Activated effector memory CD4-positive, alpha-beta T cell treated with anti-CD3 and anti-CD28 coated beads, Interleukin-2, amount 50 U/mL, for 16 hours (primary cell): ENCODE results near the gene PRKAG2.
"Not testable (repeated sequence)": the region's sequence is repeated elsewhere in the genome, so short reads cannot be mapped to it uniquely, and the experiment has no call there.

Experiments used
- DNase-seq: peaks from one replicate; pipeline ENCODE4 v3.0.0-alpha.2; 2020

PRKAG2 gene

DNA sequence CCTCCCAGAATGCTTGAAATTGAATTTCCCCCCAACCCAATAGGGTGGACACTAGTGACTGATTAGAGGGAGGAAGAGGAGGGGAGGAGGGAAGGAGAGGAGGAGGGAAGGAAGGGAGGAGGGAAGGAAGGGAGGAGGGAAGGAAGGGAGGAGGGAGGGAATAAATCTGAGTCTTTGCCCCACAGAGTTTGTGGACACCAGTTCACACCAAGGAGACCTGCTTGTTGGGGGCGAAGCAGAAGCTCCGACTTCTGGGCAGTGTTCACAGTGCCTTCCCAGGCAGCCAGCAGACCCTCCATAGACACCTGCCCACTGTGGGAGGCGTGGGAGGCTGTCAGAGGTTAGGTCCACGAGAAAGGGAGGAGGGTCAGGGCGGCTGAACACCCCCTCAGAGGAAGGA is 44.8 kb downstream of the PRKAG2 start:
- DNase-seq, result no peak

DNA sequence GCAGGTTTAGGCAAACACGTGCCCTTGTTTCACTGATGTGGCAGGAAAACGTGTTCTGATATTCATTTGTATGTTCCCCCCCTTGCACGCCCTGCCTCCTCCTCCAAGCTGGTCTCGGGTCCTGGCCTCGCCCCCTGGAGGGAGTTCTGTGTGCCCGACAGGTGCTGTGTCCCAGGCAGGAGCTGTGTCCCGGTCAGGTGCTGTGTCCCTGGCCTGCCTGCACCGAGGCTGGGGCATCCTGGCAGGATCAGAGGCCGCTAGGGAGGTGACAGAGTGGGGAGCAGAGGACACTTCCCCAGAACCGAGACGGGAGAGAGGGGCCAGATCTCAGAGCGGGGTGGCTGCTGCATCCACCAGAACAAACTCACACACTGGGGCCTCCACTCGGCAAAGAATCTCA is 45.3 kb downstream of the PRKAG2 start:
- DNase-seq, result no peak

DNA sequence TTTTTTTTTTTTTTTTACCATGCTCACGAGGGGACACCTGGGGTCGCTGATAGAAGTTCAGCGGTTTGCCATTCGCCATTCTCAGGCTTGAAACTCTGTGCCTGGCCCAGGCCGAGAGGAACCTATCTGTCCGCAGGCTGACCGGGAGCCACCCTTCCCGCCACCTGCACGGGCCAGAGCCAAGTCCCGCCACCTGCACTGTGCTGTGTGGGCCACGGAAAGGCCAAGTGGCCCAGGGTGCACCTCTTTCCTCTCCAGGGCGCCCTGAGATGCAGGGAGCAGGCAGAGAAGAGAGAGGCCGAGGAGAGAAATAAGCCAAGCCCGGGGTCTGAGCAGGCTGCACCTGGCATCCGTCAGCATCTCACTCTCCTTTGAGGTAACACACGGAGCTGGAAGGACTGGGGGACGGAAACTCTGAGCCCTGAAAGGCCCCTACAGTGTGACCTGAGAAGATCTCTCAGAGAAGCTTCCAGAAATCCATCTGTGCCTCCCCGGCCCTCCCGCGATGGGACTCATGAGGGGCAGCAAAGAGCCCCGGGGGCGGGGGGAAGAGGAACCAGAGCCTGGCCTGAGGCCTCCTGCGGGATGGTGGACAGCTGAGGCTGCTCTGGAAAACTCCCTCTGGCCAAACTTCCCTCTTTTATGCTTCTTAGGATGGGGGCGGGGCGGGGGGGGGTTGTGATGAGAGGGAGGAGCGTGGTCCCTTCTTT is 46.6 kb downstream of the PRKAG2 start:
- no peak for DNase-seq

DNA sequence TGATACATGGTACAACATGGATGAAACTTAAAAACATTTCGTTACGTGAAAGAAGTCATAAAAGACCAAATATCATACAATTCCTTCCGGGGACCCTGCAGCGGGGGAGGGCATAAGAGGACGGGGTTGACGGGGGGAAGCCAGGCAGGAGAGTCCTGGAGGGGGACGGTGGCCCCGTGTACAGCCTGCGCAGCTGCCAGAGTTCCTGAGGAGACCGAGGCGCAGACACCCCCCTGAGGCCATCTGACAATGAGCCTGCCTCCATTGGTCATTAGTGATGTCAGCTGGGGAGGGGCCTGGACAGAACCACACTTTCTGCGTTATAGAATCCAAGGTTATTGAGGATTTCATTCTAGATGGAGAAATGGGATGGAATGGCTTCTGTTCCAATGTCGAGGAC is 47.2 kb downstream of the PRKAG2 start:
- DNase-seq, result no peak

DNA sequence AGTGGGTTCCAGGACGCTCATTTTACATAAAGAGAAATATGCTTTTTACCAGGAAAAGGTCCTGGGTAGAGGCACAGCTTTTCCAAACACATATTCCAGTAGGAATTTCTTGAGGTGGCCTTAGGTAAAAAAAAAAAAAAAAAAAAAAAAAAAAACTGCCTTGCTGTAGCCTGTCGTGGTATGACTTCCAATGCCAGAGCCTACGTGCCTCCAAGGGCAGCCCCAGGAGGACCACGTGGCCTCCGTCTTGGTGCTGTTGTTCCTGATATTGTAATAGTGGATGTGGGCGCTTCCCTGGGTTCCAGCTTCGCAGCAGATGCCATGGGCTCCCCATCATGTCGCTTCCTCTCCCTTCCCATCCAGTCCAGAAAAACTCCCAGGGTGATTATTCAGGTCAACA is 49.3 kb downstream of the PRKAG2 start:
- DNase-seq, result no peak

DNA sequence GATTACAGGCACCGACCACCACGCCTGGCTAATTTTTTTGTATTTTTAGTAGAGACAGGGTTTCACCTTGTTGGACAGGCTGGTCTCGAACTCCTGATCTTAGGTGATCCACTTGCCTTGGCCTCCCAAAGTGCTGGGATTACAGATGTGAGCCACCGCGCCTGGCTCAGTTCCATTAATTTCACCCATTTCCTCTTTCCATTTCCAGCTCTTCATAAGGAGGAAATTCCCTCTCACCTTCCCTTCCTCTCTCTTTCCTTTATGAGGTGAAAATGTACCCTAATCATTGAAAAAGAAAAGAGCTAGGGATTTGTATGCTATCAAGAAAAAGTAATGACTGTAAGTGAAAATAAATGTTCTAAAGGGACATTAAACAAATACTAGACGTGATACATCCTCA is 50.6 kb downstream of the PRKAG2 start:
- DNase-seq, result not testable (repeated sequence)

DNA sequence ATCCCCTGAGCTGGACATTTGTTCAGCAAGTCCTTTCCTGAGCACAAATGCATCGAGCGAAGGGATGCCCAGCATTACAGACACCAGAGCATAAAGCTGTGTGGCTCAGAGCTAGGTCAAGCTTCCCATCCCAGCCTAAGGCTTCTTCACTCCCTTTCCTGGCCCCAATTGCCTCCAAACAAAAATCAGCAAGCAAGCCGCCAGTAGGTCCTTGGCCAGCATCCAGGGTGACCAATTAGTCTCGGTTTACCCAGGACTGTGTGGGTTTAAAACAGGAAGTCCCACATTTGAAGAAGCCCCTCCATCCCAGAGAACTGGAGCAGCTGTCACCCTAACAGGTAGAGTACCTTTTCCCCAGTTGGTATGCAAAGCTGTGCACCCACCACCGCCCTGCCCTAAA is 51.2 kb downstream of the PRKAG2 start:
- DNase-seq, result no peak

DNA sequence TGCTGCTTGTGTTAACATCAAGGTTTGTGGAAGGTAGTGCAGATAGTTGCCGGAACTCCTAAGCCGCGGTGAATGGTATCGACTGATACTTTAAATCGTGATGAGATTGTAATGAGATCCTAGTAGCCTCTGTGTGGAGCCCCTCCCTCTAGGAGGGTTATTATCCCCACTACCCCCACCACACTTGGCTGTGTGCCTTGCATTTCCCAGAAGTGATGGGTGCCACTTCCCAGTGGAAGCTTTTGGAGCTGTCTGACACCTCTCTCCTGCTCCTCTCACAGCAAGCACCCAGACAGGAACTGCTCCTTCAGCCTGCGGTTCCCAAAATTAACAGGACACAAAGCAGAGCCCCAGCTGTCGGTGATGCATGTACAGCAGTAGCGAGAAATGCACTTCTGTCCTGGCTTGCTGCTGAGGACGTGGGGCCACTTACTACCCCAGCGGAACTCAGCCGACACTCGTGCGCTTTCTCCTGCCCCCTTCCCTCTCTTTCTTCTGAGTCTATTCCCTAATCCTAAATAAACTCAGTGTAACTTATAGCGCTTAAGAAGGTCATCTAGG is 52.5 kb downstream of the PRKAG2 start:
- no peak for DNase-seq

DNA sequence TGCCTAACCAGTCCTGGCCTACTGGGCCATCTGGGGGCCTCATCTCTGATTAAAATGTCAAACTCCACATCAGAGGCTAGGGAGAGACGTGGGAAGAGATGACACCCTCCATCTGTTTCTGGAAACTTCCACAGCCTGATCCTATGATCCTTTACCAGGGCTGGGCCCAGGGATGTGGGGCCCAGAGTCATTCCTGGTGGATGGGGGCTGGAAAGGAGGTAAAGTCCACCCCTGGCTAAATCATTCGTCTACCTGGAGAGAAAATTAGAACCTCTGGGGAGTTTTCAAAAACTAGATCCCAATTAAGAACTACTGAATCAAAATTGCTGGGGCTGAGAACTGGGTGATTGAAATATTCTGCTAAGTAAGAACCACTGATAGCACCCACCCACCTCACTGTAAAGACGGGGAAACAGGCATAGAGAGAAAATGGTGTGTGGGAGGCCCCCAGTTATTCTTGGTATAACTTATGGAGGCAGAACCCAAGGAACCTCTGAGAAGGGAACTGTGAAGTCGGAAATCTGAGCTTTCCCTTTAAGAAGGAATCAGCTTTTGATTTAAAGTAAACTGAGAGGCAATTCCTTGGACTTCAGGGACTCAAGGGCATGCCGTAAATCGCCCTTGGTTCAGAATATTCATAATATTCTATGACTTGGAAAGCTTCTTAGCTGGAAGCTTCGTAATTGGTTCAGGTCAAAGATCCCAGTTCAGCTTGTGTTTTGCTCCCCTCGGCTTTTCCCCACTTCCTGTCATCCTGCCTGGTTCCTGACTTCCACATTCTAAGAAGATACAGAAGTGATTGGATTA is 53.1 kb downstream of the PRKAG2 start:
- DNase-seq, result no peak

DNA sequence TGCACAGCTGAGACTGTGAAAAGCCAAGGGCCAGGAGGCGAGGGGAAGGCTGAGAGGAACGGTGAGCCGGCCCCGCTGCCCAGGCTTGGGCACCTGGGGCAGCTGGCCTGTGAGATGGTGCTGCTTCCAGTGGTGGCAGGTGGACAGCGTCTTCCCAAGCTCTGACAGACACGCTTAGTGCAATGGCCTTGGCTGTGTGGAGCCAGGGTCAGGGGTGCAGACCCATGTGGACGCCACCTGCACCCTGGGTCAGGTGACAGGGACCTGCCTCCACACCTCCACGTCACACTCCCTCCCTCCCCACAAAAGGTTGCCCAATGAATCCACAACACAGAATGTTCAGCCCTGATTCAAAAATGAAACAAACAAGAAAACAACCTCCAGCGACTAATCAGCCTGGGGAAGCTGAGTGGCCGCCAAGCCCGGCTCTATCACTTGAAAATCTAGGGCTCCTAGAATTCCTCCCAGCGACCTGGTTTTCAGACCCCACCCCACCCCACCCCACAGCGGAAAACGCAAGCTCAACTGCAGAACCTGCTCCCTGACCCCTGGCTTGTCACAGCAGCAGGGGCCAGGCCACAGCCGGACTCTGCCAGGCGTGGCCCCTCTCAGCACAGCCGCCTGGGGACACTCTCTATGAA is 54.3 kb downstream of the PRKAG2 start:
- DNase-seq, result no peak

DNA sequence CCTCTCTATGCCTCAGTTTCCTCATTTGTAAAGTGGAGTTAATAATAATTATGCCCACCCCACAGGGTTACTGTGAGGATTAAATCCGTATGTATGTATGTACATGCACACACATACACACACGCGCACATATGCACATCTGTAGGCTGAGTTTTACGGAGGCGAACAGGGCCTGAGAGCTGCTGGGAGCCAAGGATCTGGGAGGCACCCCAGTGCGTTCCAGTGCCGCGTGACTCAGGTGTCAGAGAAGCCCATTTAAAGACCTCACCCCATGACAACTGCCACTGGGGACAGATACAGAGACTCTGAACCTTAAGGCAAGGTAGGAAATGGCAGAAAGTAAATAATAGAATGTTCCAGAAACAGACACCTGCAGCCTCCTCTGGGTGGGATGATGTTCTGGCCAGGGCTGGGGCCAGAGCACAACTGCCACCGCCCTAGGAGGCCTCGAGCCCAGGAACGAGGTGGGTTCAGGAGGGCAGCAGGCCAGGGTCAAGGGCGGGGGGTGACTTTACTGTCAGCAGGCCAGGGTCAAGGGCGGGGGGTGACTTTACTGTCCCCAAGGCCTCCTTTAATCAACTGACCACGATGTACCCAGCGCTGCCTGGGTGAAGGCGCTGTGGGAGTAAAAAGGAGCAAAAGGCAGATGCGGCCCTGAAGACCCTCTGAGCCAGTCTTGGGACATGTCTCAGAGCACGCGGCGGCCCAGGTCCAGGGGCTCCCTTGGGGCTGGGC is 54.9 kb downstream of the PRKAG2 start:
- DNase-seq, result no peak

DNA sequence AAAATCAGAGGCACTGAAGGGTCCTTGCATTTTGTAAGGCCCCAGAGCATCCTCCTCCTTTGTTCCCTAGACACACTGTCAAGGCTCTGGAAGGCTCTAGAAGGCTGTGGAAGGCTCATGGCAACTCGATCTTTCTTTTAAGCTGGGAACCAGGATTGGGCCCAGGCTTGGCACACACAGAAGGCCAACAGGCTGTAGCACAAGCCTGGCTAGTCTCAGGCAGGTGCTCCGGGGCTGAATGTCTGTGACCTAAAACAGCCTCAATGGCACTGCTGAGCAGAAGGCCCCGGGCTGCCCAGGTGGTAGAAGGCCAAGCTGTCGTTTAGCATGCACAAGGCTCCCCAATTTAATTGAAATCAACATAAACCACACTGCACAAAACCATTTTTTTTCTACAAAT is 55.7 kb downstream of the PRKAG2 start:
- no peak for DNase-seq

DNA sequence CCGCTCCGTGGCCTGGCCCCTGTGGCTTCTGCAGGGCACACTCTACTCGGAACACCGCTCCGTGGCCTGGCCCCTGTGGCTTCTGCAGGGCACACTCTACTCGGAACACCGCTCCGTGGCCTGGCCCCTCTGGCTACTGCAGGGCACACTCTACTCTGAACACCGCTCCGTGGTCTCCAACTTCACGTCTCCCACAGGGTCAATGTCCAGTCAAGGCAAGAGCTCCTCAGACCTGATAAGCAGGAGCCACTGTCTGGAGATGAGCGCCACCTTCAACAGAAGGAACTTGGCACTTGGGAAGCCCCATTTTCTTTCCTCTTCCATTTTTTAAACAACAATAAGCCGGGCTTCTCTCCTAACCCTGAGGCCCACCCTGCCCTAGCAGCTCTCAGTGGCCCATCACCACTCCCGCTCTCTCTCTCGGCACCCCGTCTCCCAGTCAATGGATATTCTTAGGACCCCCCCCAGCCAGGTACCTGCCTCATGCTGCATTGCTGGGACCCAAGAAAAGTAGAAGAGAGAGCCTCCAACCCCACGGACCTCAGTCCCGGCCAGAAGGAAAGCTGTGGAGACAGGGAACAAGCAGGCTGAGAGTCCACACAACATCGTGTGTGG is 56.3 kb downstream of the PRKAG2 start:
- no peak for DNase-seq

DNA sequence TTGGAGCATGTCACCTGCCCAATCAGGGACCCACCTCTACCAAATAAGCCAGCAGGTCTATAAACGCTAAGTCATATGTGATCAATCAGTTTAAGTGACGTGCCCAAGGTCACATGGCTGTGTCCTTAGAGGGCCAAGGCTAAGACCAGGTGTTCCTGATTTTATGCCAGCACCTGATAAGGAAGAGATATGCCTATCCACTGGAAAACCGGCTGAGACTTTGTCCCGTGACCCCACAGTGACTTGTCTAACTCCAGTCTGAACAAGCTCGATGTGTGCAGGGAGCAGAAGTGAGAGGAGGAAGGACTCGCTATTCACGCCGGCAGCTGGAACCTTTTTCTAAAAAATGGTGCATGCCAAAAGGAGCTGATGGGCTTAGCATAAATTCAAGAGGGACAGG is 57.0 kb downstream of the PRKAG2 start:
- no peak for DNase-seq

DNA sequence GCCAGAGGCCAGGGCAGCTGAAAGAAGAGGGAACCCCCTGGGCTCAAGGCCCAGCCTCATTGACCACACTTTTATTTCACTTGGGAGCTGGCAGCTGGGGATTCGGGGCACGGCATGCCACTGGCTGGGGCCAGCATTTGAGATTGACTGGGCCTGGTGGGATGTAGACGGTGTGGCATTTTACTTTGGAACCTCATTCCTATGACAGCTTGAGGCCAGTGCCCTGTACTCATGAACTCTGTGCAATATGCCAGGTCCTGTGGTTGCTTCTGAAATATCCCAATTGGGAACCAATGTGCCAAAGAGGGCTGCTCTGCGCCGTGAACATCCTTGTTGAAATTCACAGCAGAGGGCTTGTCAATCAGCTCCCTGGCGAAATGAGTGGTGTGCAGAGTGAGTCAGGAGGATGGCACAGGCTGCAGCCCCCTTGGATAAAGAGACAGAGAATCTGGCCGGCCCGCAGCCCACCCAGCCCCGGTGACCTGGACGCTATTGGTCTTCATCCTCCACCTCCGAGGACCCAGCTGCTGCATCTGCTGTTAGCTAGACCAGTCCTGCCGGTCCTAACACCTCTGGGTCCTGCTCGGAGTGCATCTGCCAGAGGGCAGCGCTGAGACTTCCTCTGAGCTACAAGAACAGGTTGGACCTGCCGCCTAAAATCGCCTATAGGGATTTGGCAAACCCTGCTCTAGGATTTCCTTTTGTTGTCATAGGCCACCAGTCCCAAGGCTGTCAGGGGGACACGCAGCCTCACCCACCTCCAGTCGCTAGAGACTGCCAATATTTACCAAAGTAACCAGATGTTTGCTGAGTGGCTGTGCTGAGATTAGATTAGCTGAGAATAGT is 58.0 kb downstream of the PRKAG2 start:
- no peak for DNase-seq

DNA sequence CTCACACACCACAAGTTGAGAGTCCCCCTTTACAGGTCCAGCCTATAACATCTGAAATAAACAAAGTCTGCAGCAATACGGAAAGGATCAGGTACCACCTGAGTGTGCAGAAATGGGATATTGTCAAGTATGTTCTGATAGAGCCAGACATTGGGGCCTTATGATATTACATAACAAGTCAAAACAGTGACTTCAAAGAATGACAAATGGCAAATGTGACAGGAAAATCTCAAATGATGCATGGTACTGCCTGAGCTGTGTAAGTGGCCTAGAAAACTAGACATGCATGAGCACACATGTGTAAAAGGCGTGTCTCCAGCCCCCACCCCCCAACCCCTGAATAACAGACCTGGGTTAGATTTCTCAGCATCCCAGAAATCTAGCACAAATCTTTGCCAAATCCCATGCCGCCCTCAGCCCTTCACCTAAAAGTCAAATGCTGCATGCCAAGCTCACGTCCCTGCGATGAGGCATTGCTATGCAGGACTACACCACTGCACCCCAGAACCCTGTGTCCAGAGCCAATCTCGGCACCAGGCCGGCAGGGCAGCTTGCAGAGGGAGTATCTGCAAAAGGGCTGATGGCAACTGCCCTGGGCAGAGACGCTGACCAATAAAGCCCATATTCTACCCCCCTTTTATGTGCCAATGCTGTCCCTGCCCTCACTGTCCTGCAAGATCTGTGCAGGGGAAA is 58.8 kb downstream of the PRKAG2 start:
- no peak for DNase-seq

DNA sequence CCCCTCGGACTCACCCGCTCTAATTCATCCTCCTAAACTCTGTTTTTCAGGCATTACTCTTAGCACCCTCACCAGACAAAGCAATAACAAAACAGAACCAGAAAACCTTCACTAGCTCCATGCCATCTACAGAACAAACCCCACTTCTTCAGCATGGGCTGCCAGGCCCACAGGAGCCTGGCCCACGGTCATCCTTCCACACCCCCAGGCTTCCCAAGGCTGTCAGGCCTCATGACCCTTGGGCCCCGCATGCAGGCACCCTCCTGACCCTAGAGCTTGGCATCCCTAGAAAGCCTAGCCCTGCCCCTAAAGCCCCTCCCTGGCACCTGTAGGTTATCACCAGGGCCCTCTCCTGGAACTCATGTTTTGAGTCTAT is 59.6 kb downstream of the PRKAG2 start:
- no peak for DNase-seq

DNA sequence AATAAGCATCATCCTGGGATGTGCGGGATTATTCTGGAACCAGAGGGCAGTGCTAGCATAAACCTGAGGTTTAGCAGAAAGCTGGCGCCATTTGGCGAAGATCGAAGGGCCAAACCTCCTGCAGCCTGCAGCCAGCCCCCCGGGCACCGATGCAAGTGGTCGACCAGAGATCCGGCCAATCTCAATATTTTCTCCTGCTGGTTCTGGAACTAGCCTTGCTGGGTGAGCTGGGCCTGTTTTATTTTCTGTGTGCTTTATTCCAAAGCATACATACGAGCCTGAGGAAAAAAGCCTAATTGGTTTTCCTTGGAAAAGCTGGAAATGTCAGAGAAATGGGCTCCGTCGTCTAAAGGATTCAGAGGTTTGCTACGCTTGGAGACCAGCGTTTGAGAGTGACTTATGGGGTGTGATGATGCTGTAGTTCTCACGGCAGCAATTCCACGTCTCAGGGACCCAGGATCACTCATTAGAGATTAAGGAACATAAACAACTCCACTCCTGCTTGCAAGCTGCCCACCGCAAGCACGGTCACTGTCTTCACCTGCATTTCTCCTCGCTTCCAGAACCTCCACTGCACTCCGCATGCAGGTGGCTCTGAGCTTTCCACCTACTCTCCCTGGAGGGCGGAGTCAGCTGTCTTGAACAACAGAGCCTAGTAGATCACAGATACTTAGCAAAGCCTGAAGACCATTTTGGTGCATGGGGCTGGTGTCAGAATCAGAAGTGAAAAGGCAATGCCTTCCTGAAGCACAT is 60.2 kb downstream of the PRKAG2 start:
- no peak for DNase-seq

DNA sequence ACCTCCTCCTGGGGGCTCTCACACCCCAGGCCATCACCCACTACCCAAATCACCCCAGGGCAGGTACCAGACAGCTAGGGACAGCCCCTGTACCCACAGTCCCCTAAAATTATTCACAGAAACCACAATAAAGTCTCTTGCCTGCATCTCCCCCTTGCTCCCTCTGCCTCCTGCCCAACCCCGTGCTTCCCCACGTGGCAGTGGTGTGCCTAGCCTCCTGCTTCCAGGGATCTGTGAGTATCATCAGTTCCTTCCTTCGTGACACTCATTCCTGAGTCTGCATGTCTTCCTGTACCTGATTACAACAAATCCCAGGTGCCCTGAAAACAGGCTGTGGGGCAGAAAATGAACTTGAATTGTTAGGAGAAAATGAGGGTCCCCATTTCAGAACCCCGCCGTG is 61.5 kb downstream of the PRKAG2 start:
- DNase-seq, result no peak

DNA sequence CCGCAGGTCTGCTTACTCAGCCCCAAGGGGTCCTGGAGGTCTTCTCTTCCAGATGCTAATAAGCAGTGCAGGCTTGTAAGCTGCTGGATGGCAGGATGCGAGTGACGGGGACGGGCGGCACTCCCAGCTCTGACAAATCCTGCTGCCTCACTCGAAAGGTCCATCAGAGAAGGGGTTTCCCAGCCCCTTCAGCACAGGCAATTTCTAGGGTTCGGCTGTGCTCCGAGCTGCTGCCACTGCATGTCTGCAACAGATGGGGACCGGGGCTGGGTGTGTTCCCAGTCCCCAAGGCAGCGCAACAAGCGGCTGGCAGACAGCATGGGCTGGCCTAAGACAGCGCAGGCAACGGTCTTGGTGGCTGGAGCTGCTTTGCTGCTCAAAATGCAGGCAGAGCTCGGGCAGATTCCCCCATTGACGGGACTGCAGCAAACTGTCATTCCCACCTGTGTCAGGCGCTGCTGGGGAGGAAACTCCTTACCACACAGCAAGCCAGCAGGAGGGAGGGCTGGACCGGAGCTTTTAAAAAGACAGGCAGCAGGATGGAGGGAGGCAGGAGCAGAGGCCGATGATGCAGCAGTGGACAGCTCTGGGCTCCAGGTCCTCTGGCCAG is 62.4 kb downstream of the PRKAG2 start:
- no peak for DNase-seq
